ENCODE data around the gene CRAMP1.

The CRAMP1 gene, protein sequence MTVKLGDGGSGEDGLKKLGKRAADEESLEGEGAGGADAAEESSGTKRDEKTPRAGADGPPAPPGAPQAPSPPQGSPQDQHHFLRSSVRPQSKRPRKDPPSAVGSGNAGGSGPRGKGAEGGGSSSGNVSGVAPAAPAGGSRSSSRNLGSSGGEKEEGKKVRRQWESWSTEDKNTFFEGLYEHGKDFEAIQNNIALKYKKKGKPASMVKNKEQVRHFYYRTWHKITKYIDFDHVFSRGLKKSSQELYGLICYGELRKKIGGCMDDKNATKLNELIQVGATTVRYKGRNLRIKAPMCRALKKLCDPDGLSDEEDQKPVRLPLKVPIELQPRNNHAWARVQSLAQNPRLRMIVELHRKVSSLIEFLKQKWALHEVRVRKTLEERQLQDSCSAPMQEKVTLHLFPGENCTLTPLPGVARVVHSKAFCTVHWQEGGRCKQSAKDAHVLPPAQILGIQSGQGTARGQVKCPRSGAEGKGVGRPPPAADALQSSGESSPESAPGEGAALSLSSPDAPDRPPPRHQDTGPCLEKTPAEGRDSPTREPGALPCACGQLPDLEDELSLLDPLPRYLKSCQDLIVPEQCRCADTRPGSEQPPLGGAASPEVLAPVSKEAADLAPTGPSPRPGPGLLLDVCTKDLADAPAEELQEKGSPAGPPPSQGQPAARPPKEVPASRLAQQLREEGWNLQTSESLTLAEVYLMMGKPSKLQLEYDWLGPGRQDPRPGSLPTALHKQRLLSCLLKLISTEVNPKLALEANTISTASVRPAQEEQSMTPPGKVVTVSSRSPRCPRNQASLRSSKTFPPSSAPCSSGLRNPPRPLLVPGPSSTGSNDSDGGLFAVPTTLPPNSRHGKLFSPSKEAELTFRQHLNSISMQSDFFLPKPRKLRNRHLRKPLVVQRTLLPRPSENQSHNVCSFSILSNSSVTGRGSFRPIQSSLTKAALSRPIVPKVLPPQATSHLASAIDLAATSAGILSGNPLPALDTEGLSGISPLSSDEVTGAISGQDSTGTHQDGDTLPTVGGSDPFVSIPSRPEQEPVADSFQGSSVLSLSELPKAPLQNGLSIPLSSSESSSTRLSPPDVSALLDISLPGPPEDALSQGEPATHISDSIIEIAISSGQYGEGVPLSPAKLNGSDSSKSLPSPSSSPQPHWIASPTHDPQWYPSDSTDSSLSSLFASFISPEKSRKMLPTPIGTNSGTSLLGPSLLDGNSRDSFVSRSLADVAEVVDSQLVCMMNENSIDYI (N-terminal part only)

DNA sequence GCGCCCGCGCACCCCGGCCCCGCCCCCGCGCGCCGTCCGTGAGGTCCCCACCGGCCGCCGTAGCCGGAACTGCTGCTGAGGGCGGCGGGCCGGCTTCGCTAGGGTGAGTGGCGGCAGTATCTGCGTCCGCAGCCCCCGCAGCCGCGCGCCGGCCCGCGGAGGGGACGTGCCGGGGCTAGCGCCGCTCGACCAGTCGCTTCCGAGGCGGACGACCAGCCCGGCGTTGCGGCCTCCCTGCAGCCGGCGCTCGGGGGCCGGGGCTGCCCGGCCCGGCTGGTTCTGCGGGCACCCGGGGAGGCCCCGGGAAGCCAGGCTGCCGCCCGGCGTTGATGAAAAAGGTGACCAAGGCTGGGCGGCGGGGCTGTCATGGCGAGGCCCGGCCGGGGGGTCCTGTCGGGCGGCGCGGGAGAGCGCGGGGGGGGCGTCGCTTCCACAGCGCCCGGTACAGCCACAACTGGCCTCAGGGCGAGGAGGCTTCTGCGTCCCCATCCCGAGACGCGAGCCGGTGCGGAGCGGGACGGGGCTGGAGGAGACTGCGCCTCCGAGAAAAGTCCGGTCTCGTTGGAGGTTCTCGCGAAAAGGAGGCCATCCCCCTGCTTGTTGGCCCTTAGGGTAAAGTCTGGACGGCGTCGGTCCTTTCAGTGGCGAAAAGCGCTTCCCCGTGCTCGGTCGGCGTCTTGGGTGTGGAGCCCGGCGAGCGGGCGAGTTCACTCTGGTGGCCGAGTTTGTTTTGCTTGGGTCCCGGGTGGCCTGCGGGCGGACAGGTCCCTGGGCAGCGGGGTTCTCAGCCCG lies at the start of gene CRAMP1:
CRAMP1 (plus strand) TSS at position 41 of the 792 bp plus-strand sequence. CDS start 2,280 bp downstream, outside the sequence.
- no peaks in the 10 kb centered on the region; the same call in 1 of the 2 replicates for H3K36me3 ChIP-seq (ENCODE audit: insufficient read depth, low read length)
- peak within 1 kb of the TSS; percentile 76 for H3K9ac ChIP-seq (ENCODE audit: low read depth, low read length)
- H3K9me3 ChIP-seq (ENCODE audit: control insufficient read depth, insufficient read depth, low read length), result no peaks in the 10 kb centered on the region
- peaks cover 8% of the 10 kb centered on the region for H3K4me1 ChIP-seq (ENCODE audit: insufficient read depth, low read length)

DNA sequence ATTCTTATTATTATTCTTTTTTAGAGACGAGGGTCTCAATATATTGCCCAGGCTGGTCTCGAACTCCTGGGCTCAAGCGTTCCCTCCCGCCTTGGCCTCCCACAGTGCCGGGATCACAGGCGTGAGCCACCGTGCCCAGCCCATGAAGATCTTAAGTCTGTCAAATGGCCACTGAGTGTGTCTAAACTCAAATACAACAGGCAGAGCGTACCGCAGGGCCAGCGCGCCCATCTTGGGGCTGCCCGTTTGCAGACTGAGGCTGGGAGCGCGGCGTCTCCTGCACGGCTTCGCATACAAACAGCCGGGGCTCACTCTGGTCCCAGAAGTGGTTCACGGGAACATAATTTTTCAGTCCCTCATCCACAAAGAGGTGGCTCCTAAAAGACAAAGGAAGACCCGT lies 48.4 kb upstream of the CRAMP1 start:
- Histone ChIP-seq H3K4me1 (ENCODE audit: insufficient read depth, low read length) (peaks cover 8% of the 10 kb centered on the region; the same call in 1 of the 2 replicates), H3K36me3 (ENCODE audit: insufficient read depth, low read length) (no peaks in the 10 kb centered on the region; the same call in 1 of the 2 replicates), H3K9ac (ENCODE audit: low read depth, low read length) (no peak overlapping the region), H3K9me3 (ENCODE audit: control insufficient read depth, insufficient read depth, low read length) (no peaks in the 10 kb centered on the region)

DNA sequence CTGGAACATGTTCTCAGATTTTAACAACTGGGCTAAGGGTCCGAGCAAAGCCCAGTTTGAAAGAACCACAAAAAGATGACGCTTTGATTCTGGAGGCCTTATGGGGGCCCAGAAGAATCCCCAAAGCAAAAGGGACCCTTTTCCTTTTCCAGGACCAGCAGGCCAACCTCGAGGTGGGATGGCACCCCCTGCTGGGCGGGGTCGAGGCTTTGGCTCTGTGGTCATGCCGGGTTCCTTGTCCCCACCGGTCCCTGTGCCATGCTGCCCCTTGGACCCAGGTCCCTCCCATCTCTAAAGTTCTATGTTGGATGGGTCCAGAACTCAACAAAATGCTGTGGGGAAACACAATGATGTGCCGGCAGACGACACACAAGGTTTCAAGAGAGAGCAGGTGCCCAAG lies 47.8 kb upstream of the CRAMP1 start:
- no peak overlapping the region for H3K9ac ChIP-seq (ENCODE audit: low read depth, low read length)
- H3K9me3 ChIP-seq (ENCODE audit: control insufficient read depth, insufficient read depth, low read length), result no peaks in the 10 kb centered on the region
- no peaks in the 10 kb centered on the region; the same call in 1 of the 2 replicates for H3K36me3 ChIP-seq (ENCODE audit: insufficient read depth, low read length)
- H3K4me1 ChIP-seq (ENCODE audit: insufficient read depth, low read length), result peaks cover 5% of the 10 kb centered on the region; the same call in 1 of the 2 replicates

DNA sequence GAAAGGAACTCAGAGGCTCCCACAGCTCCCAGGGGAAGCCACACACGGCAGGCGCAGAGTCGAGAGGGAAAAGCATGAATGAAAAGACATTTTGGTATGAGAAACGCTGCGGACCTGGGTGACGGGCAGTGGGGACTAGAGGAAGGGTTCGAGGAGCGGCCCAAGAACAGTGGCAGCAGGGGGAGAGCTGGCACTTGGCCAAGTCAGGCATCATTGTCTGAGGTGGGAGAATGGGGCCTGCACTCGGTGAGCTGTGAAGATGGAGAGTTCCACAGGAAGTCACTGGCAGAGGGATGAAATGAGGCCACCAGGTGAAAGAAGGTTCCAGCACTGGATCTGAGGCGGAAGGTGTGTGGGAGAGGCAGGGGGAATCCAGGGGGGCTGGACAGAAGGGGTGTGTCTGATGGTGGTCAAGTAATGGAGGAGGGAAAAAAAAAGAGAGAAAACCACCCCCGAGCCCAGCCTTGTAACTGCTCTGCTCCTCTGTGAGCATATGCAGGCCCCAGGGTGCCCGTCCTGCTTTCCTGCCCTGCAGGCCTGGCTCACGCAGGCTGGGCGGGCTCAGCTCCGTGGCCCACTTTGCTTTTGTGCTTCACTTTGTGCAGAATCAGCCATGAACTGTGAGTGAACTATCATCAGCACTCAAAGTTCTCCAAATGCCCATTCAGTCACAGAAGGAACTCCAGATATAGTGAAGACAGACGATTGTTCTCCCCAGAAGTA lies 46.9 kb upstream of the CRAMP1 start:
- H3K36me3 ChIP-seq (ENCODE audit: insufficient read depth, low read length), result no peaks in the 10 kb centered on the region; the same call in 1 of the 2 replicates
- no peaks in the 10 kb centered on the region for H3K4me1 ChIP-seq (ENCODE audit: insufficient read depth, low read length)
- H3K9me3 ChIP-seq (ENCODE audit: control insufficient read depth, insufficient read depth, low read length), result no peaks in the 10 kb centered on the region
- H3K9ac ChIP-seq (ENCODE audit: low read depth, low read length), result no peak overlapping the region

DNA sequence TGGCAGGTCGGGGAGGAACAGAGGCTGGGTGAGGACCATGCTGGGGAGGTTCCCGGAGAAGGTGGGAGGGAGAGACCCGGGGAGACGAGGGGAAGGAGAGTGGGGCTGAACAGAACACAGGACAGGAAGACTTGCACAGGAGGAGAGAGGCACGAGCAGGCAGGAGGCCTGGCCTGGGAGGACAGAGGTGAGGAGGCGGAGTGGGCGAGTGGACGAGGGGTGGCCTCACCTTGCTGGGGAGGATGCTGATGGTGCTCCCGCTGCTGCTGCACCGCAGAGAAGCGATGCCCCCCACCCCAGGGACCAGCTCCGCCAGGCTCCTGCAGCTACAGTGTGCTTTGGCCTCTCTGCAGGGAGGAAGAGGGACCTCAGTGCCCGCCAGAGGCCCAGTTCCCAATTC lies 44.2 kb upstream of the CRAMP1 start:
- H3K9me3 ChIP-seq (ENCODE audit: control insufficient read depth, insufficient read depth, low read length), result no peaks in the 10 kb centered on the region
- H3K9ac ChIP-seq (ENCODE audit: low read depth, low read length), result no peak overlapping the region
- H3K4me1 ChIP-seq (ENCODE audit: insufficient read depth, low read length), result no peaks in the 10 kb centered on the region
- peaks cover 3% of the 10 kb centered on the region; the same call in 1 of the 2 replicates for H3K36me3 ChIP-seq (ENCODE audit: insufficient read depth, low read length)

DNA sequence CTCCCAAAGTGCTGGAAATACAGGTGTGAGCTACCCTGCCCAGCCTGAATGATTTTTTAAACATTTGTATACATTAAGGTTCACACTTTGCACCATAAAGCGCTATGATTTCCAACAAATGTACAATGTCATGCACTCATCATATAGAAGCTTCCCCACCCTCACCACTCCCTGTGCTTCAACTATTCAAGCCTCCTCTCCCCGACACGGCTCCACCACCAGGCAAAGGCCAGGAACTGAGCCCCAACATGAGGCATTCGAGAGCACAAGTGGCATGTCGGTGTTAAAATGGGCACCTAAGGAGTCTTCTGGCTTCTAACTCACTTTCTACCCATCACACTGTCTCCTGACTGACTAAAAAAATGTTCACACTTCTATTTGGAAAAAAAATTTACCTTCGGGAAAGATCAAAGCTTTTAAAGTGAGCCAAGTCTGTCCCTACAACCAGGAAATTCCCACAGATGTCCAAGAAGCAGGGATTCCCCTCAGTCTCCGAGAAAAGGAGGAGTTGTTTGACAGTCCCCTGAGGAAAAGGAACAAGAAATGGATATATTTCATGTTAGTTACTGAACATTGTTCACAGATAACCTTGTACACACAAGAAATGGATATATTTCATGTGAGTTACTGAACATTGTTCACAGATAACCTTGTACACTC lies 41.0 kb upstream of the CRAMP1 start:
- no peak overlapping the region for H3K9ac ChIP-seq (ENCODE audit: low read depth, low read length)
- peaks cover 3% of the 10 kb centered on the region; the same call in 1 of the 2 replicates for H3K36me3 ChIP-seq (ENCODE audit: insufficient read depth, low read length)
- H3K4me1 ChIP-seq (ENCODE audit: insufficient read depth, low read length), result no peaks in the 10 kb centered on the region

DNA sequence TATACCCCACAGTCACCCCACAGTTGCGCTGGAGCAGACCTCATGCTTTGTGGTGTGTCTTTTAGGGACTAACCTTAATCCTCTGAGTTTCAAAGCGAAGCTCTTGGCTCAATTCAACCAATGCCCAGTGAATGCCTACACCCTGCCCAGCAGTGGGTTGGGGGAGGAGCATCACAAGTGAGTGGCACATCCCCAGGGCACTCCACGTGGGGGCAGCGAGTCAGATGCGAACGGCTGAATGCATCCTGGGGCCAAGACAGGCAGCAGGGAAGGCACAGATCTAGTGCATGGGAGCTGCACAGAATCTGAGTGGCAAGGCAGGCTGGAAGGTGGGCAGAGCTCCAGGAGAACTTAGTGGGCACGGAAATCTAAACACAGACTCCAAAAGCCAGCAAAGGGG lies 39.5 kb upstream of the CRAMP1 start:
- Histone ChIP-seq H3K9ac (ENCODE audit: low read depth, low read length) (no peak overlapping the region), H3K36me3 (ENCODE audit: insufficient read depth, low read length) (peaks cover 3% of the 10 kb centered on the region; the same call in 1 of the 2 replicates), H3K4me1 (ENCODE audit: insufficient read depth, low read length) (no peaks in the 10 kb centered on the region), H3K9me3 (ENCODE audit: control insufficient read depth, insufficient read depth, low read length) (no peaks in the 10 kb centered on the region)

More for the DNA sequence above, 41.0 kb upstream of the CRAMP1 start:
- no peaks in the 10 kb centered on the region for H3K9me3 ChIP-seq (ENCODE audit: control insufficient read depth, insufficient read depth, low read length)

DNA sequence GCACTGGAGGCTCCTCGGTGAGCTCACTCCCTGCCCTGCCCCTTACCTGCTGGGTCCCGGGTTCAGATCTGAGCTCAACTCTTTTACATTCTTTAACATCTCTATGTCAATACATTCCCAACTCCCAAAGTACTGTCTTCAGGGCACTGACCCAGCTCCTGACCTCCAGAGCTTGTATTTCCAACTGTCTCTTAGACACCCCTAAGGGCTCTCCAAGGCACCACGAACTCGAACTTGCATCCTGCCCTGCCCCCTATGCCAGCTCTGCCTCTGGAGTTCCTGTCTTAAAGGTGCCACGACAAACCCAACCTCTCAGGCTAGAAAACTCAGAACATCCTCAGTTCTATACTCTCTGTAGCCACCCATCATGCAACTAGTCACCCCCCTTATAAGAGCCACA lies 38.9 kb upstream of the CRAMP1 start:
- peaks cover 3% of the 10 kb centered on the region; the same call in 1 of the 2 replicates for H3K36me3 ChIP-seq (ENCODE audit: insufficient read depth, low read length)

DNA sequence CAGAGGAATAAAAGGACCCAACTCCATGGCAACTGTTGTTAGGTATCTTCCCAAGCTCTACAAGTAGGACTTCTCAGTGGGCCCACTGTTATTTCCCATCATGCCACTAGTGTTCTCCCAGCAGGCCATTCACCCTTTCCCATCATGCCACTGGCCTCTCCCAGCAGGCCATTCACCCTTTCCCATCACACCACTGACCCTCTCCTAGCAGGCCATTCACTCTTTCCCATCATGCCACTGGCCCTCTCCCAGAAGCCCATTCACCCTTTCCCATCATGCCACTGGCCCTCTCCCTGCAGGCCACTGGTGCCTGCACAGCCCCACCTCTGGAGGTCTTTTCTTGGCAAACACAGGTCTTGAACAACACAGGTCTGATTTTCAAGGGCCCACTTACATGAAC lies 36.6 kb upstream of the CRAMP1 start:
- Histone ChIP-seq H3K9me3 (ENCODE audit: control insufficient read depth, insufficient read depth, low read length) (no peaks in the 10 kb centered on the region), H3K4me1 (ENCODE audit: insufficient read depth, low read length) (no peaks in the 10 kb centered on the region), H3K36me3 (ENCODE audit: insufficient read depth, low read length) (peaks cover 3% of the 10 kb centered on the region; the same call in 1 of the 2 replicates), H3K9ac (ENCODE audit: low read depth, low read length) (no peak overlapping the region)

More for the DNA sequence above, 38.9 kb upstream of the CRAMP1 start:
- no peaks in the 10 kb centered on the region for H3K4me1 ChIP-seq (ENCODE audit: insufficient read depth, low read length)
- H3K9ac ChIP-seq (ENCODE audit: low read depth, low read length), result no peak overlapping the region
- no peaks in the 10 kb centered on the region for H3K9me3 ChIP-seq (ENCODE audit: control insufficient read depth, insufficient read depth, low read length)

DNA sequence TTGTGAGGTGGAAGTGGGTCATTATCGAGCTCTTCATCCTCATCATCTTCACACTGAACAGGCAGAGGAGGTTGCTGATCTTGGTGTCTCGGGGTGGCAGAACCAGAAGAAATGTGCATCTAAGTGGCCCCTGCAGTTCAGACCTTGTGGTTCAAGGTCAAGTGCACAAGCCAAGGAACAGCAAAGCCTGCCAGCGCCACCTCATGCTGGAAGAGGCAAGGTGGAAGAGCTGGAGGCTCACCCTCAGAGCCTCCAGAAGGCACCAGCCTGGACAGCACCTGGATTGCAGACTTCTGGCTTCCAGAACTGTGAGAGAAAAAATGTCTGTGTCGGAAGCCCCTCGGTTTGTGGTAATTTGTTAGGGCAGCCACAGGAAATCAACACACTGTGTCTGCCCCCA lies 32.9 kb upstream of the CRAMP1 start:
- H3K9me3 ChIP-seq (ENCODE audit: control insufficient read depth, insufficient read depth, low read length), result no peaks in the 10 kb centered on the region
- H3K36me3 ChIP-seq (ENCODE audit: insufficient read depth, low read length), result no peaks in the 10 kb centered on the region; the same call in none of the 2 replicates
- no peaks in the 10 kb centered on the region for H3K4me1 ChIP-seq (ENCODE audit: insufficient read depth, low read length)
- no peak overlapping the region for H3K9ac ChIP-seq (ENCODE audit: low read depth, low read length)

DNA sequence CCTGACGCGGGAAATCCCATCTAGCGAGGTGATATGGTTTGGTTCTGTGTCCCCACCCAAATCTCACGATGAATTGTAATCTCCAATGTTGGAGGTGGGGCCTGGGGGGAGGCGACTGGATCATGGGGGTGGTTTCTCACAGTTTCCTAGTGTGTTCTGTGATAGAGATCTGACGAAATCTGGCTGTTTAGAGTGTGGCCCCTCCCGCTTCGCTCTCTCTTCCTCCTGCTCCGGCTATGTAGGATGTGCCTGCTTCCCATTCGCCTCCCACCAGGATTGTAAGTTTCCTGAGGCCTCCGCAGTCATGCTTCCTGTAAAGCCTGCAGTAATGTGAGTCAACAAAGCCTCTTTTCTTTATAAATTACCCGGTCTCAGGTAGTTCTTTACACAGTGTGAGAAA lies 31.9 kb upstream of the CRAMP1 start:
- H3K9me3 ChIP-seq (ENCODE audit: control insufficient read depth, insufficient read depth, low read length), result no peaks in the 10 kb centered on the region
- no peak overlapping the region for H3K9ac ChIP-seq (ENCODE audit: low read depth, low read length)
- H3K4me1 ChIP-seq (ENCODE audit: insufficient read depth, low read length), result no peaks in the 10 kb centered on the region
- no peaks in the 10 kb centered on the region; the same call in none of the 2 replicates for H3K36me3 ChIP-seq (ENCODE audit: insufficient read depth, low read length)

DNA sequence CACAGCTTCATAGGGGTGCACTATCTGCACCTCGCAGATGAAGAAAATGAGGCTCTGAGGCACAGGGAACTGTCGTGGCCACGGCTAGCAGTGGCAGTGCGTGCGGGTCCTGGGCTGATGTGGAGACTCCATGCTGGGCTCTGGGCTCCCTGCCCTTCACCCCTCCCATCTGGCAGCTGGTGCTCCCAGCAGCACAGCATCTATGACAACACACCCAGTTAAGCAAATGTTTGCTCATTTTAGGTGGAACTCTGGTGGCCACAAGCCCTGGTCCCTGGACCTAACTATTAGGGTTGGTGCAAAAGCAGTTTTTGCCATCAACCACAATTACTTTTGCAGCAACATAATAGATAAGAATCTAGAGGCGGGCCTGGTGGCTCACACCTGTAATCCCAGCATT lies 31.2 kb upstream of the CRAMP1 start:
- no peak overlapping the region for H3K9ac ChIP-seq (ENCODE audit: low read depth, low read length)
- H3K36me3 ChIP-seq (ENCODE audit: insufficient read depth, low read length), result no peaks in the 10 kb centered on the region; the same call in none of the 2 replicates
- H3K9me3 ChIP-seq (ENCODE audit: control insufficient read depth, insufficient read depth, low read length), result no peaks in the 10 kb centered on the region
- no peaks in the 10 kb centered on the region for H3K4me1 ChIP-seq (ENCODE audit: insufficient read depth, low read length)
